Esophagus muscularis mucosa (tissue), 4 donors: ENCODE data around the gene ACOXL. TPM values are rescaled to one million over a fixed set of nuclear protein-coding genes. Genes with fewer than 3 reads are reported as not detected.

Experiments
- DNase-seq: peaks from one replicate; pipeline ENCODE4 v3.0.0-alpha.2; 2017; ENCODE audit errors: extremely low spot score
- H3K27ac ChIP-seq, 4 donors: fragments of 200-600 bp; sonication (generic); replicated peaks in 1 of 4; 1 replicate in 3 of 4; 2 replicates in 1 of 4; pipeline ENCODE4 v1.5.1; 2016 to 2019; ENCODE audit warnings: mild to moderate bottlenecking in 1 of 4
- H3K27me3 ChIP-seq, 4 donors: fragments of 200-600 bp; sonication (generic); one replicate each; pipeline versions ENCODE4 v1.5.1 to v1.6.0; 2016 to 2019
- H3K36me3 ChIP-seq, 4 donors: fragments of 200-600 bp; sonication (generic); one replicate each; pipeline ENCODE4 v1.5.1; 2016 to 2019
- H3K4me1 ChIP-seq, 4 donors: fragments of 200-600 bp; sonication (generic); one replicate each; pipeline ENCODE4 v1.5.1; 2016 to 2019
- H3K4me3 ChIP-seq, 4 donors: fragments of 200-600 bp; sonication (generic); 1 replicate in 2 of 4; 2 replicates in 2 of 4; pipeline ENCODE4 v1.5.1; 2016 to 2019; ENCODE audit warnings: mild to moderate bottlenecking in 4 of 4, moderate library complexity in 1 of 4
- H3K9me3 ChIP-seq, 4 donors: fragments of 200-600 bp; sonication (generic); 1 replicate in 3 of 4; 2 replicates in 1 of 4; pipeline ENCODE4 v1.5.1; 2016 to 2019
- CTCF ChIP-seq, 3 experiments: fragments of 200-600 bp in 2 of 3; fragments of 450-650 bp in 1 of 3; sonication (generic) in 2 of 3; IDR thresholded peaks; one replicate each; pipeline ENCODE4 v1.5.1; 2017 to 2019; ENCODE audit warnings: antibody characterized with exemption in 3 of 3, mild to moderate bottlenecking in 2 of 3, moderate library complexity in 1 of 3
- EP300 ChIP-seq: sonication (generic); formaldehyde crosslinking; IDR thresholded peaks from one replicate; pipeline ENCODE4 v1.6.1; 2017; ENCODE audit warnings: antibody characterized with exemption
- POLR2A ChIP-seq: fragments of 450-650 bp; IDR thresholded peaks from one replicate; pipeline ENCODE4 v1.6.1; 2017; ENCODE audit warnings: antibody characterized with exemption, moderate library complexity, mild to moderate bottlenecking, low read depth
- POLR2AphosphoS5 ChIP-seq, 2 donors: sonication (generic); formaldehyde crosslinking; IDR thresholded peaks; one replicate each; pipeline ENCODE4 v1.6.1; 2017; ENCODE audit warnings: antibody characterized with exemption in 2 of 2
- WGBS: methylation state at CpG from one replicate; pipeline ENCODE4 v1.1.5; 2018; 5-methylcytosine and 5-hydroxymethylcytosine counted together
- intact Hi-C: fragments of 100-400 bp; cut with DNase I; formaldehyde crosslinking; loops from one replicate; pipeline ENCODE4 v1.15.1; 2023
- total RNA-seq, 4 donors: library from RNA; depleted of rRNA; stranded (reverse); fragments of >200 nt; gene quantifications; one replicate each; pipeline versions ENCODE4 v1.1.0 to v1.2.1, GENCODE V29; 2016

Gene ACOXL
- total RNA-seq, 4 donors from 2014 or later = not detected

- H3K9me3 ChIP-seq = no peaks in the 10 kb centered on the region
- H3K4me1 ChIP-seq = peaks cover 6 to 16% (median 10%) of the 10 kb centered on the region in 4 donors
- TF ChIP-seq POLR2A = no peak
- no peak for TF ChIP-seq EP300
- no peak for TF ChIP-seq POLR2AphosphoS5 (IDR thresholded peaks at IDR 0.05)
- TF ChIP-seq CTCF (IDR thresholded peaks at IDR 0.05) = no peak
- H3K4me3 ChIP-seq = no peak overlapping the region
- no peak for DNase-seq
- H3K27me3 ChIP-seq = no peaks in the 10 kb centered on the region
- peaks cover 0 to 29% (median 11%) of the 10 kb centered on the region in 4 donors for H3K36me3 ChIP-seq
- WGBS = 70% methylated on average over 1 of the region's 1 CpG
- intact Hi-C loops = no loop called here
- no peak overlapping the region for H3K27ac ChIP-seq
These were observed 423.2 kb downstream of the ACOXL start for GRCh38 chr2:111155610-111156009.

- H3K27ac ChIP-seq = no peak overlapping the region
- H3K9me3 ChIP-seq = no peaks in the 10 kb centered on the region
- peaks cover 10 to 26% (median 16%) of the 10 kb centered on the region in 4 donors for H3K4me1 ChIP-seq
- H3K36me3 ChIP-seq = peaks cover 0 to 21% (median 7%) of the 10 kb centered on the region in 4 donors
- DNase-seq = no peak
- intact Hi-C loops = no loop called here
- no peak overlapping the region for H3K4me3 ChIP-seq
- no peaks in the 10 kb centered on the region for H3K27me3 ChIP-seq
- WGBS = 93% methylated on average over 8 of the region's 8 CpGs
- TF ChIP-seq POLR2AphosphoS5 (IDR thresholded peaks at IDR 0.05) (no peak), POLR2A (no peak), CTCF (IDR thresholded peaks at IDR 0.05) (no peak), EP300 (no peak)
These were observed 424.2 kb downstream of the ACOXL start for GRCh38 chr2:111156529-111156928.

- 84% methylated on average over 5 of the region's 5 CpGs for WGBS
- Histone ChIP-seq H3K4me1 (peaks cover 16 to 32% (median 22%) of the 10 kb centered on the region in 4 donors), H3K27ac (no peak overlapping the region), H3K27me3 (no peaks in the 10 kb centered on the region), H3K9me3 (no peaks in the 10 kb centered on the region), H3K4me3 (no peak overlapping the region), H3K36me3 (peaks cover 0 to 17% (median 4%) of the 10 kb centered on the region in 4 donors)
- TF ChIP-seq CTCF (IDR thresholded peaks at IDR 0.05) (no peak), POLR2AphosphoS5 (IDR thresholded peaks at IDR 0.05) (no peak), EP300 (no peak), POLR2A (no peak)
- intact Hi-C loops = no loop called here
- no peak for DNase-seq
These were observed 424.8 kb downstream of the ACOXL start for GRCh38 chr2:111157071-111157661.

GRCh38 chr2:111157798-111158197 lies 425.4 kb downstream of the ACOXL start:
- WGBS = 100% methylated on average over 2 of the region's 2 CpGs

More at GRCh38 chr2:111157798-111158197, 425.4 kb downstream of the ACOXL start:
- no peaks in the 10 kb centered on the region for H3K9me3 ChIP-seq
- H3K27ac ChIP-seq = no peak overlapping the region
- no peaks in the 10 kb centered on the region for H3K27me3 ChIP-seq
- DNase-seq = no peak
- no peak overlapping the region for H3K4me3 ChIP-seq
- intact Hi-C loops = no loop called here
- peaks cover 0 to 10% (median 2%) of the 10 kb centered on the region in 4 donors for H3K36me3 ChIP-seq
- H3K4me1 ChIP-seq = peaks cover 23 to 38% (median 25%) of the 10 kb centered on the region in 4 donors
- TF ChIP-seq POLR2AphosphoS5 (IDR thresholded peaks at IDR 0.05) (no peak), CTCF (IDR thresholded peaks at IDR 0.05) (no peak), POLR2A (no peak), EP300 (no peak)
